Chondrocyte (in vitro differentiated cells): Measurements from ENCODE around the gene ABHD12. TPM values are rescaled to one million over a fixed set of nuclear protein-coding genes. Genes with fewer than 3 reads are reported as not detected.
A peak's percentile ranks its signal among the peaks of the same experiment; 100 is the strongest.

ENCODE experiments used
- DNase-seq: peaks from one replicate; pipeline ENCODE4 v3.0.0; 2021; ENCODE audit warnings: mixed read lengths, low spot score
- H3K27ac Mint-ChIP-seq: one replicate; pipeline ENCODE4 v1.8.0; 2021; ENCODE audit warnings: mild to moderate bottlenecking, moderate library complexity, mixed read lengths; ENCODE audit not compliant: unreplicated experiment
- H3K27me3 Mint-ChIP-seq: 2 replicates; pipeline ENCODE4 v1.8.0; 2021; ENCODE audit warnings: low read depth, mixed read lengths
- H3K36me3 Mint-ChIP-seq: 2 replicates; pipeline ENCODE4 v1.8.0; 2021; ENCODE audit warnings: low read depth, mixed read lengths
- H3K4me1 Mint-ChIP-seq: 2 replicates; pipeline ENCODE4 v1.8.0; 2021; ENCODE audit warnings: low read depth, mild to moderate bottlenecking, mixed read lengths
- H3K4me3 Mint-ChIP-seq: one replicate; pipeline ENCODE4 v1.8.0; 2021; ENCODE audit warnings: mild to moderate bottlenecking, moderate library complexity, mixed read lengths; ENCODE audit not compliant: unreplicated experiment
- H3K9me3 Mint-ChIP-seq: 2 replicates; pipeline ENCODE4 v1.8.0; 2021; ENCODE audit warnings: low read depth, mixed read lengths
- total RNA-seq: library from RNA; stranded (reverse); gene quantifications from 3 replicates; pipeline ENCODE4 v1.2.1, GENCODE V29; 2021
- TF ChIP-seq, protein P1 (sequence below): fragments of 200-600 bp; sonication (generic); IDR thresholded peaks from 2 replicates; pipeline ENCODE4 v1.5.0; 2021; ENCODE audit warnings: antibody characterized with exemption, mild to moderate bottlenecking, moderate library complexity

Gene ABHD12
- total RNA-seq, 1 donor from 2014 or later: 49.4 TPM

GRCh38 chr20:25289886-25290597 is 100.6 kb downstream of the ABHD12 start:
- Mint-ChIP-seq H3K36me3 (peaks cover 43% of the 10 kb centered on the region), H3K4me1 (no peaks in the 10 kb centered on the region), H3K9me3 (no peaks in the 10 kb centered on the region), H3K27me3 (no peaks in the 10 kb centered on the region), H3K27ac (no peak overlapping the region), H3K4me3 (no peak overlapping the region)
- peak; percentile 64 for DNase-seq
- TF ChIP-seq, protein P1, sequence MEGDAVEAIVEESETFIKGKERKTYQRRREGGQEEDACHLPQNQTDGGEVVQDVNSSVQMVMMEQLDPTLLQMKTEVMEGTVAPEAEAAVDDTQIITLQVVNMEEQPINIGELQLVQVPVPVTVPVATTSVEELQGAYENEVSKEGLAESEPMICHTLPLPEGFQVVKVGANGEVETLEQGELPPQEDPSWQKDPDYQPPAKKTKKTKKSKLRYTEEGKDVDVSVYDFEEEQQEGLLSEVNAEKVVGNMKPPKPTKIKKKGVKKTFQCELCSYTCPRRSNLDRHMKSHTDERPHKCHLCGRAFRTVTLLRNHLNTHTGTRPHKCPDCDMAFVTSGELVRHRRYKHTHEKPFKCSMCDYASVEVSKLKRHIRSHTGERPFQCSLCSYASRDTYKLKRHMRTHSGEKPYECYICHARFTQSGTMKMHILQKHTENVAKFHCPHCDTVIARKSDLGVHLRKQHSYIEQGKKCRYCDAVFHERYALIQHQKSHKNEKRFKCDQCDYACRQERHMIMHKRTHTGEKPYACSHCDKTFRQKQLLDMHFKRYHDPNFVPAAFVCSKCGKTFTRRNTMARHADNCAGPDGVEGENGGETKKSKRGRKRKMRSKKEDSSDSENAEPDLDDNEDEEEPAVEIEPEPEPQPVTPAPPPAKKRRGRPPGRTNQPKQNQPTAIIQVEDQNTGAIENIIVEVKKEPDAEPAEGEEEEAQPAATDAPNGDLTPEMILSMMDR: no peak

DNA sequence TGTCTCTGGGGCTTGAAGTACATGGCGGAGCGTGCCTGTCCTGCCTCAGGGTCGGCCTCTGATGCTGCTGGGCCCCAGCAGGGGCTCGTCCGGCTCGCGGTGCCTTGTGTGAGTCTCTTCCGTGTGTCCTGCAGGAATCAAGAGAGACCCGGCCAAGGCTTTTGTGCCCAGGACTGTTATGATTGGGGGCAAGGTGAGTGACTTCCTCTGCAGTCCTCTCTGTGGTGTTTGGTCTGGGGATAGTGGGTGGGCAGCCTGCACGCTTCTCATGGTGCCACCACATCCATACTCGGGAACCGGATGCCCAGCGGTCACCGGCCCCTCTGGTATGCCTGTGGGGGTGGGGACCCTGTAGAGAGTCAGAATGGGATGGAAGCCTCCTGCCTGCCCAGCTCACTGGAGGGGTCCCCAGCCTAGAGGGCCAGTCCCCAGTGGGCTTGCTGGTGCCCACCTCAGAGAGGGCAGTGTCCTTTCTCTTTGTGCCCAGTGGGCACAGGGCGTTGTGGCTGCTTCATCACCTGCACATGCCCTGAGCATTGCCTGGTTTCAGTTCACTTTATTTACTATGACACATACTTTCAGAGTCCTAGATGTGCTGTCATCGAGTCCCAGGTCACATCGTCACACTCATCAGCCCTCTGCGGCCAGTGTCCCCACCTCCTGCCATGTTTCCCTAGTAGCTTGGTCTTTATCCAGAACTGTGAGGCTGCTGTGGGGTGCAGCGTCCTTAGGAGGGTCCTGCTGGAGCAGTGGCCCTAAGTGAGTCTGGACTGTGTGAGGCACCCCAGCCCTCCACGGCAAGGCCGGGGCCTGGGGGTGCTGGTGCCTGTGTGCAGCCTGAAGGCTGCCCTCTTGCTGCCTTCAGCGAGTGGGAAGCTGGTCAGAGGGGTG is 102.1 kb downstream of the ABHD12 start:
- Mint-ChIP-seq H3K27ac (no peak overlapping the region), H3K36me3 (peaks cover 50% of the 10 kb centered on the region)
- DNase-seq: peak; percentile 76

GRCh38 chr20:25287631-25288290 is 102.9 kb downstream of the ABHD12 start:
- Mint-ChIP-seq H3K27ac (peak overlapping the region; percentile 12), H3K27me3 (no peaks in the 10 kb centered on the region), H3K4me3 (no peak overlapping the region), H3K36me3 (peaks cover 49% of the 10 kb centered on the region), H3K4me1 (no peaks in the 10 kb centered on the region), H3K9me3 (no peaks in the 10 kb centered on the region)
- TF ChIP-seq, protein P1: no peak
- DNase-seq: peak; percentile 75

More for the DNA sequence above, 102.1 kb downstream of the ABHD12 start:
- Mint-ChIP-seq H3K4me3 (no peak overlapping the region), H3K4me1 (no peaks in the 10 kb centered on the region), H3K27me3 (no peaks in the 10 kb centered on the region), H3K9me3 (no peaks in the 10 kb centered on the region)
- TF ChIP-seq, protein P1: no peak

DNA sequence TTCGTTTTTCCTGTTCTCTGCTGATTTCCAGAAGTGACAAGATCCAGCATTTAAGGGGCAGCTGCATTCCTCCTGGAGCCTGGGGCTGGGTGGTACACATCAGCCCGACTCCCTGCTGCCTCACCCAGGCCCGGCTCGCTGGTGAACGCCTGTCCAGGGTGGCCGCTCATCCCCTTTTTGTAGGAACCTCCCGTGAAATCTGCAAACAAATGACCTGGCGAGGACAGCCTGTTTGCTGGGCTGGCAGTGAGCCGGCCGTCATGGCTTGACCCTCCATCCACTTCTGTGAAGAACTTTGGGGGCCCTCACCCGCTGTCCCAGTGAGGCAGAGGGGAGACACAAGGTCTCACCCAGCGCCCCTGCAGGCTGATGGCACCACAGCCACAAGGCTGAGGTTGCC is 103.7 kb downstream of the ABHD12 start:
- no peaks in the 10 kb centered on the region for H3K4me1 Mint-ChIP-seq
- peaks cover 52% of the 10 kb centered on the region for H3K36me3 Mint-ChIP-seq
- H3K9me3 Mint-ChIP-seq: no peaks in the 10 kb centered on the region
- peak; percentile 66 for DNase-seq
- no peaks in the 10 kb centered on the region for H3K27me3 Mint-ChIP-seq
- H3K27ac Mint-ChIP-seq: no peak overlapping the region
- H3K4me3 Mint-ChIP-seq: no peak overlapping the region
- TF ChIP-seq, protein P1: no peak
